D721Med (cell line): ENCODE data around the gene FUT8.

ENCODE experiments used
- DNase-seq: peaks from one replicate; pipeline ENCODE4 v3.0.0; 2011; ENCODE audit warnings: low spot score; ENCODE audit not compliant: insufficient read length
- FAIRE-seq: peaks from 2 replicates; lab custom pipeline; 2011; peaks lifted over from hg19 to GRCh38; lab: Jason Lieb, UNC
- TF ChIP-seq, protein P1 (sequence below): IDR thresholded peaks from 2 replicates; pipeline ENCODE4 v1.5.1; 2012; ENCODE audit warnings: mild to moderate bottlenecking, control low read depth; ENCODE audit not compliant: insufficient read depth; ENCODE audit errors: missing control alignments

FUT8 gene

DNA sequence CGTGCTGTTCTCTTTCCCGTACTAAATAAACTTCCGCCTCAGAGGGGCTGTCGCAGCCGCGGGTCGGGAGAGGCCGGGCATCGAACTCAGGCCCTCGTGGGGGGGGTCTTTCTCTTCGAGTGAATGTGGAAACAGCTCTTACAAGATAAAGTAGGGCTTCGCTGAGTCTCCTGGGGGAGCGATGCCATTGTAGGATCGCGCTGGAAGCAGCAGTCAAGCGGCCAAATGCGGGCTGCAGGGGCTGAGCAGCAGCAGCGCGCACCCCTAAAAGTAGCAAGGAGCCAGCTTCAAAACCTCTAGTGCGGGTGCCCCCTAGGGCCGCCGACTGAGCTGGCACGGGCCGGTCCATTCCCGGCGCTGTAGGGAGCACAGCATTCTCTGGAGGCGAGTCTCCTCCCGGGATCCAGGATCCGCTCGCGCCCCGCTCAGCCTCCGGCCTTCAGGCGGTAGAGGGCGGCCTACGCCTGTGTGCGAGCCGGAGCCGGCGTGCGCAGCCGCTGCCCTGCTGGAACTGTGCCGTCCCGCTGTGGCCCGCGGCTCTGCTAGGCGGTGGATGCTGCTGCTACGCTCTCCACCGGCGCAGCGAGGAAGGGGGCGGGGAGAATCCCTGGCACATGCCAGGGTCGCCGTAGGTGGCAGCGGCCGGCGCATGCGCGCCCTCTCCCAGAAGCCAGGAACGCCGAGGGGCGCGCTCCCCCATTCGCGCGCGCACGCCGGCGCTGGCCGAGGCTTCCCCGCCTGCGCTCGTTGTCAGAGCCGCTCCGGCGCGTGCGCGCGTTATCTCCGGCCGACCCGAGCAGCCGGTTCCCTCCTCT lies at the start of gene FUT8:
Gene FUT8 (plus strand): TSS at position 699 of the 815 bp plus-strand sequence. CDS start 148,834 bp downstream, outside the sequence.
- DNase-seq = peak; percentile 45
- FAIRE-seq = no peak
- TF ChIP-seq, protein P1, sequence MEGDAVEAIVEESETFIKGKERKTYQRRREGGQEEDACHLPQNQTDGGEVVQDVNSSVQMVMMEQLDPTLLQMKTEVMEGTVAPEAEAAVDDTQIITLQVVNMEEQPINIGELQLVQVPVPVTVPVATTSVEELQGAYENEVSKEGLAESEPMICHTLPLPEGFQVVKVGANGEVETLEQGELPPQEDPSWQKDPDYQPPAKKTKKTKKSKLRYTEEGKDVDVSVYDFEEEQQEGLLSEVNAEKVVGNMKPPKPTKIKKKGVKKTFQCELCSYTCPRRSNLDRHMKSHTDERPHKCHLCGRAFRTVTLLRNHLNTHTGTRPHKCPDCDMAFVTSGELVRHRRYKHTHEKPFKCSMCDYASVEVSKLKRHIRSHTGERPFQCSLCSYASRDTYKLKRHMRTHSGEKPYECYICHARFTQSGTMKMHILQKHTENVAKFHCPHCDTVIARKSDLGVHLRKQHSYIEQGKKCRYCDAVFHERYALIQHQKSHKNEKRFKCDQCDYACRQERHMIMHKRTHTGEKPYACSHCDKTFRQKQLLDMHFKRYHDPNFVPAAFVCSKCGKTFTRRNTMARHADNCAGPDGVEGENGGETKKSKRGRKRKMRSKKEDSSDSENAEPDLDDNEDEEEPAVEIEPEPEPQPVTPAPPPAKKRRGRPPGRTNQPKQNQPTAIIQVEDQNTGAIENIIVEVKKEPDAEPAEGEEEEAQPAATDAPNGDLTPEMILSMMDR = peak; percentile 36

DNA sequence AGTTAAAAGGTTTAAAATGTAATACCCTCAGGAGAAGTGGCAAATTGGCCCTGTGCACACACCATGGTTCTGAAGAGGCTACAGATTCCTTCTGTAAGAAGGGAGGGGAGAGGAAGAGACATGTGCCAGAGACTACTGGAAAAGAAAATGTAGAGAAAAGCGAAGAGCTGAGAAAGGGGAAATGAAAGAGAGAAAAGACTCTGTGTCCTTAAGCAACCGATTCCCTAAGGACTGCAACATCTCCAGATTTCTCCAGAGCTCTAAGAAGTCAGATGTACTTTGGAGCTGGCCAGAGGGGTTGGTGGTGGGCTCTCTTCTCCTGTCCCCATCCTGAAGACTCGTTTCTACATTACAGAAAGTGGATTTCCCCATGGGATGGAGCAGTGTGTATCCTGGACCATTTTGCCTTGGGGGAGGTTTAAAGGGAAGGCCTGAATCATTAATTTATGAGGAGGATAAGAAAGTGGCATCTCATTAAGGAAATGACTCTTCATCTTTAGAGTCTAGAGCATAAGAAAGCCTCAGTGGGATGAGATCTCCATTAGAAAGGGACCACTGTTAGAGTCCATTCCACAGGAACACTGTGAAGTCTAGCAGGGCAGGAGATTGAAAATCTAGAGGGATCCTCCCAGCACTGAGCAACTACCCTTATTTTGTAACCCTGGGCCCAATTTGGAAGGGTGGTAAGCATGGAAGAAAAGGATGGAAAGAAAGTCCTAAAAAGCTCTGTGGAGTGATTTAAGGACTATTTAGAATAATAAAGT lies 45.5 kb upstream of the FUT8 start:
- FAIRE-seq (no peak), DNase-seq (no peak)
- TF ChIP-seq, protein P1 = no peak

DNA sequence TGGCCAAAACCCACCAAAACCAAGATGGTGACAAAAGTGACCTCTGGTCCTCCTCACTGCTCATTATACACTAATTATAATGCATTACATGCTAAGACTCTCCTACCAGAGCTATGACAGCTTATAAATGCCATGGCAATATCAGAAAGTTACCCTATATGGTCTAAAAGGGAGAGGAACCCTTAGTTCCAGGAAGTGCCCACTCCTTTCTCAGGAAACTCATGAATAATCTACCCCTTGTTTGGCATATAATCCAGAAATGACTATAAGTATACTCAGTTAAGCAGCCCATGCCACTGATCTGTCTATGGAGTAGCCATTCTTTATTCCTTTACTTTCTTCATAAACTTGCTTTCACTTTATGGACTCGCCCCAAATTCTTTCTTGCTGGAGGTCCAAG lies 43.0 kb upstream of the FUT8 start:
- no peak for DNase-seq
- TF ChIP-seq, protein P1 = no peak
- FAIRE-seq = no peak

DNA sequence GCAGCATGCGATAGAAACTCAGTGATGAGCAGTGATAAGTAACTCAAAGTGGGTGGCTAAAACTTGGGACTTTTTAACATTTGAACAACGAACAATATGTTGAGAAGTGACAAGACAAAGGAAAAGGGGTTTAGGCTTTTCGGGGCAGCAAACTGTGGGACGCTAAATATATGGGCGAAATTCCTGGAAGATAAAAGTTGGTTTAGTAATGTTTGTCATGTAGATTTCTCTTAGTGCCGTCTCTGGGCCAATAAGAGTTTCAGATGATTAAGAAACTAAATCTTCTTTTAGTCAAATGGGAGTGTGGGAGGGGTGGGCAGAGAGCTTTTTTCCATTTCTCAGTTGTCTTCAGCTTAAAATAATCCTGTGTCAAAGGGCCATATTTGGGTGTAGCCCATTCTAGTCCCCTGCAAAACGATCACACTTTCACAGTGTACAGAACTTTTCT lies 41.7 kb upstream of the FUT8 start:
- FAIRE-seq (no peak), DNase-seq (no peak)
- TF ChIP-seq, protein P1 = no peak

DNA sequence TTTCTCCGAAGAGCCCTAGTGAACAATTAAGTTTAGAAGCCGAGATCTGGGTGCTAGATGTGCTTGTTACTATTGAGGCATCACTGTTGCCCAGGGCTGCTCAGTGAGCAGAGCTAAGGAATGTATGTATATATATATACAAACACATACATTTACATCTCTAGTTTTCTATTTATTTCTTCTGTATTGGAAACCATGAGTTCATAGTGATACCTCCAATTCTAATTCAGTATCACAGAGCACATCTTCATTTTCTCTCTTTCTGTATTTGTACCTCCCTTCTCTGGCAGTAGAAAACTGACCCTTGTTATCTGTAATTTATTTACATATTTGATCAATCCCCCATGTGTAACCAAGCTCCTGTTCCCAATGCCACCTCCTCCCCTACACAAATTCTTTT lies 40.7 kb upstream of the FUT8 start:
- TF ChIP-seq, protein P1 = no peak
- DNase-seq = no peak

DNA sequence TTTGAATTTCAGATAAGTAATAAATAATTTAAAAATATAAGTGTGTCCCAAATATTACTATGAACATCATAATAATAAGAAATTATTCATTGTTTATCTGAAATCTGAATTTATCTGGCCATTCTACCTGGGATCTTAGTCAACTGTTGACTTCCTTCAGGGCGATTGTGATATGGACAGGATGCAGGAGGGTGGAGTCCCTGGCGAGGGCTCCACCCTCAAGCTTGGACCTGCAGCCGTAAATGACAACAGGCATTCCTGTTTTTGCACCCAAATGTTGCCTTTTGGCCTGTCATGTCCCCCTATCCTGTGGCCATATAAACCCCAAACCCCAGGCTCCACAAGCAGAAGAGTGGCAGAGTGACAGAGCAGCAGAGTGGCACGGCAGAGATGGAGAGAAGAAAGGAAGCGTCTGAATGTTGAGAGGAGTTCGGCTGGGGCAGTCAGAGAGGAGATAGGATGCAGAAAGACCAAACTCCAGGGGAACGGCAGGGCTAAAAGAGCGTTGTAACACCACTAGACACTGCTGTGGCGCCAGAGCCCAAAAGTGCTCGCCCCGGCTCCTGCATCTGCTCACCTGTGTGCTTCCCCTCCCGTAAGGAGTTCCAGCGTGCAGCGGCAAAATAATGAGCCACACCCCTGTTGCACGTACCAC lies 39.4 kb upstream of the FUT8 start:
- no peak for FAIRE-seq
- TF ChIP-seq, protein P1 = no peak

More for the DNA sequence above, 40.7 kb upstream of the FUT8 start:
- no peak for FAIRE-seq

More for the DNA sequence above, 39.4 kb upstream of the FUT8 start:
- DNase-seq = no peak
